Psoas muscle (tissue), 8 donors: ENCODE measurements around the gene TNIP3. TPM values are rescaled to one million over a fixed set of nuclear protein-coding genes. Genes with fewer than 3 reads are reported as not detected.

ENCODE experiments used
- ATAC-seq, 4 donors: fragments of 200-7000 bp; cut with Tn5 transposase; one replicate each; pipeline ENCODE4 v1.9.1; 2020; ENCODE audit warnings: moderate library complexity in 3 of 4, mild to moderate bottlenecking in 2 of 4
- DNase-seq, 2 donors: peaks; one replicate each; pipeline ENCODE4 v3.0.0-alpha.2; 2020
- H3K27ac ChIP-seq: fragments of 200-600 bp; one replicate; pipeline ENCODE4 v1.8.0; 2022
- H3K27me3 ChIP-seq, 3 donors: fragments of 200-600 bp in 1 of 3; one replicate each; pipeline versions ENCODE4 v1.6.1 to v1.8.0; 2013 to 2022; ENCODE audit warnings: low read length in 2 of 3, mild to moderate bottlenecking in 2 of 3, moderate library complexity in 1 of 3; ENCODE audit not compliant: insufficient read depth in 3 of 3
- H3K36me3 ChIP-seq, 2 donors: fragments of 200-600 bp in 1 of 2; one replicate each; pipeline versions ENCODE4 v1.6.1 to v1.8.0; 2013 to 2022; ENCODE audit warnings: low read depth in 1 of 2, mild to moderate bottlenecking in 1 of 2, moderate library complexity in 1 of 2; ENCODE audit not compliant: insufficient read depth in 1 of 2
- H3K4me1 ChIP-seq: fragments of 200-600 bp; one replicate; pipeline ENCODE4 v1.8.0; 2022
- H3K4me3 ChIP-seq: fragments of 200-600 bp; one replicate; pipeline ENCODE4 v1.8.0; 2022; ENCODE audit warnings: mild to moderate bottlenecking
- H3K9me3 ChIP-seq: fragments of 200-600 bp; one replicate; pipeline ENCODE4 v1.8.0; 2022
- CTCF ChIP-seq: fragments of 200-600 bp; IDR thresholded peaks from one replicate; pipeline ENCODE4 v1.8.0; 2022; ENCODE audit warnings: antibody characterized with exemption
- WGBS, 3 donors: extraction: QIAGEN DNeasy Blood & Tissue Kit; methylation state at CpG; one replicate each; pipeline versions ENCODE4 v1.1.6 to v1.1.7; 2013; 5-methylcytosine and 5-hydroxymethylcytosine counted together
- intact Hi-C, 2 donors: fragments of 100-400 bp; cut with DNase I; formaldehyde crosslinking; loops; one replicate each; pipeline versions ENCODE4 v1.11.0 to v1.14.2; 2022
- polyA plus RNA-seq, 3 donors: library from polyadenylated mRNA; stranded (reverse); fragments of 200-250 nt; gene quantifications; one replicate each; pipeline ENCODE4 v1.2.3, GENCODE V29; 2013
- total RNA-seq, 4 donors: library from RNA; stranded (reverse); fragmentation: NEBNext Ultra II Directional in 2 of 4; extraction: Animal tissue kit (Norgen Biotek cat#: 25700) in 2 of 4; gene quantifications; one replicate each; pipeline versions ENCODE4 v1.2.1 to v1.2.4, GENCODE V29; 2021 to 2023
- donor health status: healthy with polysubstance abuse.
- donor health status: DM: no; HTN: no; CAD: no; lungs with moderate emphysema.
- donor health status: Bipolar disorder and iron deficiency.
- donor health status: healthy.
- donor health status: DM: yes; HTN: yes; CAD: no.
- donor health status: DM: no; HTN: no; CAD: no.
- donor health status: DM: no; HTN: no; CAD: no.
- donor health status: DM: yes; HTN: yes; CAD: no.

TNIP3 gene
- total and polyA plus RNA-seq, 7 donors, result not detected

DNA sequence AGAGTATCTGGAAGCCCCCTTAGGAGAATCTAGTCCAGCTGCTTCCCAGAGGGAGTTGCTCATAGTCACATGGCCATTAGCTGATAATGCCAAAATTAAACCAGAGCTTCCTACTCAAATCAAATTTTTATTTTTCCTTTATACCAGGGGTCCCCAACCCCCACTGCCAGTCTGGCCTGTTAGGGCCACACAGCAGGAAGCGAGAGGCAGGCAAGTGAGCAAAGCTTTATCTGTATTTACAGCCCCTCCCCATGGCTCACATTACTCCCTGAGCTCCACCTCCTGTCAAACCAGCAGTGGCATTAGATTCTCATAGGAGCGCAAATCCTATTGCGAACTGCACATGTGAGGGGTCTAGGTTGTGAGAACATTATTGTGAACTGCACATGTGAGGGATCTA, 19.2 kb upstream of the TNIP3 start:
- no peak overlapping the region for H3K4me3 ChIP-seq
- WGBS, 3 donors, result 72 to 97% (median 91%) methylated on average over 3 of the region's 3 CpGs
- no peaks in the 10 kb centered on the region for H3K4me1 ChIP-seq
- H3K9me3 ChIP-seq, result no peaks in the 10 kb centered on the region
- H3K36me3 ChIP-seq, result no peaks in the 10 kb centered on the region
- DNase-seq (no peak), ATAC-seq (no peak)
- H3K27ac ChIP-seq, result no peak overlapping the region
- no peaks in the 10 kb centered on the region for H3K27me3 ChIP-seq
- no peak for TF ChIP-seq CTCF
- intact Hi-C loops, result no loop called here

- TF ChIP-seq CTCF, result no peak
- Histone ChIP-seq H3K27ac (no peak overlapping the region), H3K4me1 (no peaks in the 10 kb centered on the region), H3K36me3 (no peaks in the 10 kb centered on the region), H3K4me3 (no peak overlapping the region), H3K9me3 (no peaks in the 10 kb centered on the region), H3K27me3 (no peaks in the 10 kb centered on the region)
- ATAC-seq (no peak), DNase-seq (no peak)
- intact Hi-C loops, result no loop called here
- 62 to 69% (median 64%) methylated on average over 3 of the region's 3 CpGs for WGBS, 3 donors
Measured at GRCh38 chr4:121182296-121182695, 18.2 kb upstream of the TNIP3 start.

GRCh38 chr4:121181493-121181892, 17.4 kb upstream of the TNIP3 start:
- no peak for DNase-seq
- intact Hi-C loops, result no loop called here
- ATAC-seq, result no peak
- no peak for TF ChIP-seq CTCF
- WGBS, 3 donors, result 75 to 97% (median 91%) methylated on average over 1 of the region's 1 CpG
- no peaks in the 10 kb centered on the region for H3K36me3 ChIP-seq
- H3K4me3 ChIP-seq, result no peak overlapping the region
- no peaks in the 10 kb centered on the region for H3K4me1 ChIP-seq
- H3K27me3 ChIP-seq, result no peaks in the 10 kb centered on the region
- no peaks in the 10 kb centered on the region for H3K9me3 ChIP-seq
- H3K27ac ChIP-seq, result no peak overlapping the region

DNA sequence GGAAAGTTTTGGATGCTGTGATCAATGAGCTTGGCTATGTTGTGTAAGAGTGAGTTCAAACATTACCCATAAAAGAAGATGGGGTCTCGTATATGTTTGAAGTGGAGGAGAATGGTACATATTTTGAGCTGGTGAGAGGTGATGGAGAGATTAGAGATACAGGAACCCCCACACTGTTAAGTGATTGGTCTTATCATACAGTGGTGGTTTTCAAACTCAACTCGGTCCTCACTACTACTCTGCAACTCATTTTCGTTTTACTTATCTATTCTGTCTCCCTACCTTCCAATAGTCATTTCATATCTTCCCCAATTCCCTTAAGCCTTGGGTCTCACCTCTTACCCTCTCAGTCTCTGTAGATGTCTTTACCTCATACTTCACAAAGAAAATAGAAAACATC, 16.4 kb upstream of the TNIP3 start:
- H3K4me3 ChIP-seq, result no peak overlapping the region
- no peaks in the 10 kb centered on the region for H3K9me3 ChIP-seq

More for the DNA sequence above, 16.4 kb upstream of the TNIP3 start:
- DNase-seq (no peak), ATAC-seq (no peak)
- Histone ChIP-seq H3K27ac (no peak overlapping the region), H3K27me3 (no peaks in the 10 kb centered on the region), H3K36me3 (no peaks in the 10 kb centered on the region), H3K4me1 (no peaks in the 10 kb centered on the region)
- intact Hi-C loops, result no loop called here
- WGBS, 3 donors, result 82 to 87% (median 85%) methylated on average over 3 of the region's 3 CpGs
- no peak for TF ChIP-seq CTCF
